Activated CD8-positive, alpha-beta memory T cell treated with anti-CD3 and anti-CD28 coated beads for 36 hours (primary cell): Measurements from ENCODE around the gene CDKN1A. TPM values are rescaled to one million over a fixed set of nuclear protein-coding genes. Genes with fewer than 3 reads are reported as not detected.

Experiments used
- CTCF ChIA-PET: fragments of 350-600 bp; sonication (Branson Sonifier 250); formaldehyde crosslinking; loops from one replicate; lab custom pipeline; 2021; ENCODE audit warnings: antibody characterized with exemption; lab: Charles Lee
- POLR2A ChIA-PET: fragments of 350-600 bp; sonication (Branson Sonifier 250); formaldehyde crosslinking; loops from one replicate; lab custom pipeline; 2021; ENCODE audit warnings: antibody characterized with exemption; lab: Charles Lee
- total RNA-seq, 2 experiments: library from RNA; stranded (reverse); gene quantifications; one replicate each; pipeline ENCODE4 v1.2.3, GENCODE V29; 2021

Gene CDKN1A
- total RNA-seq, 2 experiments from 2014 or later, result 39.6 to 43.8 TPM

DNA sequence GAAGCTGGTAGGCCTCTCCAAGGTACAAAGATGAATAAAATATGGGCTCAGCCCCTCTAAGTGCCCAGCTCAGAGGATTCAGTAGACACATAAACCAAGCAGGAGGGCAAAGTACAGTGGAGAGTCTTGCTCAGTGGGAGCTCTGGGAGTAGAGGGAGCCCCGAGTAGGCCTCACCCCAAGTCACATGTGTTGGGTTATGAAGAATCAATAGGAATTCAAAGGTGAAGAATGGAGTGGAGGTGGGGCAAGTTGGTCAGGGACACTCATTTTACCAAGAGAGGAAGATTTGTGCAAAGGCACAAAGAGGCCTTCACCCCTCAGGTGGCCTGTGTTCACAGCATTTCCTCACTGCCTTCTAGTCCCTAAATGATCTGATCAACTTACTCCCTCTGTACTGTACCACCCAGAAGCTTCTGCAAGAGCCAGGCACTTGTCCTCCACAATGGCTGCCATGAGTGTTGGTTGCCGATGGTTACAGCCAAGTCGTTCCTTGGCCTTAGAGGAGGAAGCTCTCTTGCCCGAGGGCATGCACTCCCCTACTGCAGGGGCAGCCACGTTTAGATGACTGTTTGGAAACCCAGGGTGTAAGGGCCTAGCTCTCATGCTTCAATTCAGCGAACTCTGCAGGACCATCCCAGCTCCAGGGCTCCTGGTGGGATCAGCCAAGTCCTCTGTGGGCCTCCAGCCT, 6.7 kb upstream of the CDKN1A start:
- POLR2A ChIA-PET, result no interaction called here

GRCh38 chr6:36673882-36674281, 4.6 kb upstream of the CDKN1A start:
- CTCF ChIA-PET, result interaction anchor here (3.7 kb wide), 1 partner anchor 86 kb away, joined by 13 read pairs; no protein-coding TSS in a partner anchor

More for the DNA sequence above, 6.7 kb upstream of the CDKN1A start:
- CTCF ChIA-PET, result no interaction called here

GRCh38 chr6:36674942-36675341, 3.6 kb upstream of the CDKN1A start:
- ChIA-PET CTCF (interaction anchor here (1.0 to 3.7 kb wide), 2 partner anchors 10 to 85 kb away, joined by 3 to 13 read pairs; no protein-coding TSS in a partner anchor), POLR2A (no interaction called here)

More at GRCh38 chr6:36673882-36674281, 4.6 kb upstream of the CDKN1A start:
- POLR2A ChIA-PET, result no interaction called here

DNA sequence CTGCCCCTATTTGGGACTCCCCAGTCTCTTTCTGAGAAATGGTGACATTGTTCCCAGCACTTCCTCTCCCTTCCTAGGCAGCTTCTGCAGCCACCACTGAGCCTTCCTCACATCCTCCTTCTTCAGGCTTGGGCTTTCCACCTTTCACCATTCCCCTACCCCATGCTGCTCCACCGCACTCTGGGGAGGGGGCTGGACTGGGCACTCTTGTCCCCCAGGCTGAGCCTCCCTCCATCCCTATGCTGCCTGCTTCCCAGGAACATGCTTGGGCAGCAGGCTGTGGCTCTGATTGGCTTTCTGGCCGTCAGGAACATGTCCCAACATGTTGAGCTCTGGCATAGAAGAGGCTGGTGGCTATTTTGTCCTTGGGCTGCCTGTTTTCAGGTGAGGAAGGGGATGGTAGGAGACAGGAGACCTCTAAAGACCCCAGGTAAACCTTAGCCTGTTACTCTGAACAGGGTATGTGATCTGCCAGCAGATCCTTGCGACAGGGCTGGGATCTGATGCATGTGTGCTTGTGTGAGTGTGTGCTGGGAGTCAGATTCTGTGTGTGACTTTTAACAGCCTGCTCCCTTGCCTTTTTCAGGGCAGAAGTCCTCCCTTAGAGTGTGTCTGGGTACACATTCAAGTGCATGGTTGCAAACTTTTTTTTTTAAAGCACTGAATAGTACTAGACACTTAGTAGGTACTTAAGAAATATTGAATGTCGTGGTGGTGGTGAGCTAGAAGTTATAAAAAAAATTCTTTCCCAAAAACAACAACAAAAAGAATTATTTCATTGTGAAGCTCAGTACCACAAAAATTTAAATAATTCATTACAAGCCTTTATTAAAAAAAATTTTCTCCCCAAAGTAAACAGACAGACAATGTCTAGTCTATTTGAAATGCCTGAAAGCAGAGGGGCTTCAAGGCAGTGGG, 2.1 kb upstream of the CDKN1A start:
- ChIA-PET POLR2A (no interaction called here), CTCF (interaction anchor here (0.6 to 3.7 kb wide), 2 partner anchors 83 to 991 kb away, joined by 4 to 13 read pairs; no protein-coding TSS in a partner anchor)

DNA sequence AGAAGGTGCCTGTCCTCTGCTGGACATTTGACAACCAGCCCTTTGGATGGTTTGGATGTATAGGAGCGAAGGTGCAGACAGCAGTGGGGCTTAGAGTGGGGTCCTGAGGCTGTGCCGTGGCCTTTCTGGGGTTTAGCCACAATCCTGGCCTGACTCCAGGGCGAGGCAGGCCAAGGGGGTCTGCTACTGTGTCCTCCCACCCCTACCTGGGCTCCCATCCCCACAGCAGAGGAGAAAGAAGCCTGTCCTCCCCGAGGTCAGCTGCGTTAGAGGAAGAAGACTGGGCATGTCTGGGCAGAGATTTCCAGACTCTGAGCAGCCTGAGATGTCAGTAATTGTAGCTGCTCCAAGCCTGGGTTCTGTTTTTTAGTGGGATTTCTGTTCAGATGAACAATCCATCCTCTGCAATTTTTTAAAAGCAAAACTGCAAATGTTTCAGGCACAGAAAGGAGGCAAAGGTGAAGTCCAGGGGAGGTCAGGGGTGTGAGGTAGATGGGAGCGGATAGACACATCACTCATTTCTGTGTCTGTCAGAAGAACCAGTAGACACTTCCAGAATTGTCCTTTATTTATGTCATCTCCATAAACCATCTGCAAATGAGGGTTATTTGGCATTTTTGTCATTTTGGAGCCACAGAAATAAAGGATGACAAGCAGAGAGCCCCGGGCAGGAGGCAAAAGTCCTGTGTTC, 1.3 kb upstream of the CDKN1A start:
- CTCF ChIA-PET, result interaction anchor here (0.6 kb wide), 1 partner anchor 992 kb away, joined by 4 read pairs; no protein-coding TSS in a partner anchor
- POLR2A ChIA-PET, result no interaction called here

DNA sequence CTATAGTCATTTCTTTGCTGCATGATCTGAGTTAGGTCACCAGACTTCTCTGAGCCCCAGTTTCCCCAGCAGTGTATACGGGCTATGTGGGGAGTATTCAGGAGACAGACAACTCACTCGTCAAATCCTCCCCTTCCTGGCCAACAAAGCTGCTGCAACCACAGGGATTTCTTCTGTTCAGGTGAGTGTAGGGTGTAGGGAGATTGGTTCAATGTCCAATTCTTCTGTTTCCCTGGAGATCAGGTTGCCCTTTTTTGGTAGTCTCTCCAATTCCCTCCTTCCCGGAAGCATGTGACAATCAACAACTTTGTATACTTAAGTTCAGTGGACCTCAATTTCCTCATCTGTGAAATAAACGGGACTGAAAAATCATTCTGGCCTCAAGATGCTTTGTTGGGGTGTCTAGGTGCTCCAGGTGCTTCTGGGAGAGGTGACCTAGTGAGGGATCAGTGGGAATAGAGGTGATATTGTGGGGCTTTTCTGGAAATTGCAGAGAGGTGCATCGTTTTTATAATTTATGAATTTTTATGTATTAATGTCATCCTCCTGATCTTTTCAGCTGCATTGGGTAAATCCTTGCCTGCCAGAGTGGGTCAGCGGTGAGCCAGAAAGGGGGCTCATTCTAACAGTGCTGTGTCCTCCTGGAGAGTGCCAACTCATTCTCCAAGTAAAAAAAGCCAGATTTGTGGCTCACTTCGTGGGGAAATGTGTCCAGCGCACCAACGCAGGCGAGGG, 594 bp upstream of the CDKN1A start:
- CTCF ChIA-PET, result interaction anchor here (1.1 to 1.4 kb wide), 3 partner anchors 55 to 81 kb away, joined by 4 to 7 read pairs (median 5); no protein-coding TSS in a partner anchor

GRCh38 chr6:36679043-36679833, 724 bp downstream of the CDKN1A start:
- CTCF ChIA-PET, result interaction anchor here (0.7 to 1.7 kb wide), 10 partner anchors 13 to 79 kb away, joined by 3 to 7 read pairs (median 4); no protein-coding TSS in a partner anchor
- POLR2A ChIA-PET, result interaction anchor here (0.6 to 1.5 kb wide), 6 partner anchors 64 to 256 kb away, joined by 3 to 7 read pairs (median 4); no protein-coding TSS in a partner anchor

More for the DNA sequence above, 594 bp upstream of the CDKN1A start:
- POLR2A ChIA-PET, result interaction anchor here (0.9 to 1.0 kb wide), 2 partner anchors 17 to 62 kb away, joined by 3 to 5 read pairs; no protein-coding TSS in a partner anchor

DNA sequence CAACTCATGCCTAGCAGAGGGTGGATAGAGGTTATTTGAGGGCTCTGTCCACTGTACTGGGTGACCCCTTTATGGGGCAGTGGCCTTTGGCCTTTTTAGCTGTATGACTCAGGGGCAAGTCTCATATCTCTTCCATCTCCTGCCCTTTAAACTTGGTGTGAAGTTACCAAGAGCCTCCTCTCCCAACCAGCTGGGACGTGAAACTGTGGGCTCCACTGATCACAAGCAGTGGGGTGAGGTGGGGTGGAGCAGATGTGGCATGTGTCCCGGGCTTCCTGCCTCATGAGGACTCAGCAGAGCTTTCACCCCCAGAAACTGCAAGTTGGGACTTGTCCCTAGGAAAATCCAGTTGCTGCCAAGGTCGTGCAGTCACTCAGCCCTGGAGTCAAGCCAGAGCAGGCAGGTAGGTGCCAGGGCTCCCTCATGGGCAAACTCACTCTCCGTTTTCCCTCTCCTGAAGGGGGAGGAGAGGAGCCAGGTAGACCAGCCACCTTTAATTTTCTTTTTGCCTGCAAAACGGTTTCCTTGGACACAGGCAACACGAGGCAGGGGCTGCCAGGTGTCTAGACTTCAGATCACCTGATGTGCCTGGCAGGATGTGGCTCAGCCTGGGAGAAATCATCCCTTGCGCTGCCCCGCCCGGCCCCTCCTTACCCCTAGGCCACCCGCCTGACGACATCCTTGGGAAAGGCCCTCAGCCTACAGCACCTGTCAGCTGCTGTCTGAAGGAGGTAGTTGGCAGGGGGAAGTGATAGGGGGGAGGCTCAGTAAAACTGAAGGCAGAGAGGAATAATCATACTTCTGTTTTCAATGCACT, 4.0 kb downstream of the CDKN1A start:
- POLR2A ChIA-PET, result interaction anchor here (0.6 kb wide), 1 partner anchor 86 kb away, joined by 4 read pairs; no protein-coding TSS in a partner anchor

DNA sequence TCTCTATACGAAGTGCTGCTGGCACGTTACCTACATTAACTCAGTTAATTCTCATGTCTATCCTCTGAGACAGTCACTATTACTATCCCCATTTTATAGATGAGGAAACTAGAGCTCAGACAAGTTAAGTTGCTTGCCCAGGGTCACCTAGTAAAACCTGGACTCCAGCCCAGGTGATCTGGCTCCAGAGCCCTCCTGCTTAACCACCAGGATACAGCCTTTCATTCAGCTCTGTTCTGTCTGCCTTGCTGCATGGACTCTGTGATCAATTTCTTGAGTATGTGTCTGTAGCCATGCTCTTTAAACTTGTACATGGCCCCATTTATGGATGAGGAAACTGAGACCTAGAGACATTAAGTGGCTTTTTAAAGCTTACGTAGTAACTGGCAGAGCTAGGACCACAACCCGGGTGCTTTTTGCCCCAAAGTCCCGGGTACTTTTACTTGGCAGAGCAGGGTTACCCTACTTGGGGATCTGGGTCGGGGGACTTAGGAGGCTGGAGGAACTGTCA, 4.7 kb downstream of the CDKN1A start:
- POLR2A ChIA-PET, result interaction anchor here (0.6 kb wide), 1 partner anchor 87 kb away, joined by 4 read pairs; no protein-coding TSS in a partner anchor
- CTCF ChIA-PET, result interaction anchor here (0.6 to 1.6 kb wide), 4 partner anchors 72 to 303 kb away, joined by 3 to 5 read pairs (median 4); no protein-coding TSS in a partner anchor

More for the DNA sequence above, 4.0 kb downstream of the CDKN1A start:
- CTCF ChIA-PET, result interaction anchor here (0.6 to 1.2 kb wide), 5 partner anchors 42 to 303 kb away, joined by 3 to 5 read pairs (median 4); no protein-coding TSS in a partner anchor

DNA sequence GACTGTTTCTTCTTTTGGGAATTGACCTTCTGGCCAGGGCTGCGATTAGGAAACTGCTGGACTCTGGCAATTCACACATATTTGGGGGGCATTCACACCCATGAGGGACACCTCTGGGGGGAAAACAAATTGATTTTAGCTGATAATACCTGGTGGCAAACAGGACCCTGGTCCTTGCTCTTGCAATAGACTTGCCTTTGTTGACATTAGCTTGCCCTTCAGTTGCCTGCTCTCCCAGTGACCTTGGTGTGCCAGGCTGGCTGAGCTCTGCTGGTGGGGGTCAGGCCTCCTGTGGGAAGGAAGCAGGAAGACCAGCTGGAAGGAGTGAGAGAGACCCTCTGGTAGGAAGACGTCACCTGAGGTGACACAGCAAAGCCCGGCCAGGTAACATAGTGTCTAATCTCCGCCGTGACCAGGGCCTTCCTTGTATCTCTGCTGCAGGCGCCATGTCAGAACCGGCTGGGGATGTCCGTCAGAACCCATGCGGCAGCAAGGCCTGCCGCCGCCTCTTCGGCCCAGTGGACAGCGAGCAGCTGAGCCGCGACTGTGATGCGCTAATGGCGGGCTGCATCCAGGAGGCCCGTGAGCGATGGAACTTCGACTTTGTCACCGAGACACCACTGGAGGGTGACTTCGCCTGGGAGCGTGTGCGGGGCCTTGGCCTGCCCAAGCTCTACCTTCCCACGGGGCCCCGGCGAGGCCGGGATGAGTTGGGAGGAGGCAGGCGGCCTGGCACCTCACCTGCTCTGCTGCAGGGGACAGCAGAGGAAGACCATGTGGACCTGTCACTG, 5.3 kb downstream of the CDKN1A start:
- POLR2A ChIA-PET, result no interaction called here
- CTCF ChIA-PET, result interaction anchor here (1.0 to 1.6 kb wide), 4 partner anchors 69 to 82 kb away, joined by 4 to 5 read pairs (median 4); no protein-coding TSS in a partner anchor

DNA sequence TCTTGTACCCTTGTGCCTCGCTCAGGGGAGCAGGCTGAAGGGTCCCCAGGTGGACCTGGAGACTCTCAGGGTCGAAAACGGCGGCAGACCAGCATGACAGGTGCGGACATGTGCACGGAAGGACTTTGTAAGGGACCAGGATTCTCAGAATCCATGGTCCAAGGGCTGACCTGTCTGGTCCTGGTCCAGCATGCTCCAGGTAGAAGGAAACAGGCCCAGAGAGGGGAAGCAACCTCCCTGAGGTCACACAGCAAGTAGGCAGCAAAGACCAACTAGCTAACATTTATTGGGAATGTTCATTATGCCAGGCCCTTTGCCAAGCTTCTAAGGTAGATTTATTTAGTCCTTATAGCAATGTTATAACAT, 5.9 kb downstream of the CDKN1A start:
- ChIA-PET POLR2A (no interaction called here), CTCF (interaction anchor here (1.0 to 1.6 kb wide), 2 partner anchors 69 to 74 kb away, joined by 4 to 5 read pairs; no protein-coding TSS in a partner anchor)

- CTCF ChIA-PET, result interaction anchor here (1.0 kb wide), 1 partner anchor 97 kb away, joined by 3 read pairs; no protein-coding TSS in a partner anchor
- POLR2A ChIA-PET, result no interaction called here
These were observed 6.8 kb downstream of the CDKN1A start for GRCh38 chr6:36685166-36685924.

GRCh38 chr6:36685926-36686667, 7.6 kb downstream of the CDKN1A start:
- POLR2A ChIA-PET, result no interaction called here
- CTCF ChIA-PET, result interaction anchor here (0.6 to 1.0 kb wide), 3 partner anchors 27 to 96 kb away, joined by 3 to 5 read pairs (median 3); no protein-coding TSS in a partner anchor
